ENCODE measurements around the gene CXCL1. TPM values are rescaled to one million over a fixed set of nuclear protein-coding genes. Genes with fewer than 3 reads are reported as not detected.
"Not testable (repeated sequence)": the region's sequence is repeated elsewhere in the genome, so short reads cannot be mapped to it uniquely, and the experiment has no call there.

Gene CXCL1
- total RNA-seq, 1 donor from 2014 or later, result 1.9 TPM

DNA sequence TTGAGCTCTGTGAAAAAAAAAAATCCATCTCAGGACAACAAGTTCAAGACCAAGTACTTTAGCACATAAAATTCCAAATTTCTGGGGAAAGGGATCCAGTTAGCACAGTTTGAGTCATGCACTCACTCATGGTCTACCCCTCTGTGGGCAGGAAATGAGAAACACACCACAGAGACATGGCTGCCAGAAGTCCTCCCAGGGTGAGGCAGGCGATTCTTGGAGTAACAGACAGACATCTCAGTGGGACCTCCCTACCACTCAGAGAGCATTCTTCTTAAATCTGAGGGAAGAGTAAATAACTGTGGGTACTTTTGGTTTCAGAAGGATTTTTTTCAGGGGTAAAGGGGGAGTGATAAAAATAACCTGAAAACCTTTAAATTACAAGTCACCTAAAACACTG, 14.1 kb downstream of the CXCL1 start:
- DNase-seq, result no peak

DNA sequence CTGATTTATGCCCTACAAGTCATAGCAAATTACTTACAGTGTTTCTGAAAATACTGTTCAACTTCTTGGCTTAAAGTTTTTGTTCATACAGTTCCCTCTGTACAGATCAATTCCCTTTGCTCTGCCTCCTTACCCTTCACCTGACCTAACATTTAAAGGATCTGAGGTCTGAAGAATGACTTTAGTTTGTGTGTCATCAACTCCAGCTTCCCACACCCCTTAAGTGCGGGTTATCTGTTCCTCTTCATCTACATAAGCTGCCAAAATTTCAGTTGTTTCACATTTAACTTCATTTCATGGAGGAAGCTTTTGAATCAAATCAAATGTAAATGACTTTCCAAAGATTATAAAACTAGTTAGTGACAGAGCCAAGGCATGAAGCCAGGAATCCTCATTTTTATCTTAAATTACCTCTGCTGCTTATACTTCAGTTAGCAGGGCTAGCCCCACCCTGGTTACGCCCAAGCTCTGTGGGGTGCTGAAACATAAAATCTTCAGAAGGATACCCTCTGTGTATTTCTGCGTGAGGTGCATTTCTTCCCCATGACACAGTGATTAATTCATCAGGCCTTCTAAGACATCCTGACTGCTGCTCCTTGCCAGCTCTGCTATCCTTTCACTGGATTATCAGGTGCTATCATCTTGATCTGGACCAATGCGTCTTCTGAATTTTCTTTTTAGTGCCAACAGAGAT, 16.5 kb downstream of the CXCL1 start:
- no peak for DNase-seq

DNA sequence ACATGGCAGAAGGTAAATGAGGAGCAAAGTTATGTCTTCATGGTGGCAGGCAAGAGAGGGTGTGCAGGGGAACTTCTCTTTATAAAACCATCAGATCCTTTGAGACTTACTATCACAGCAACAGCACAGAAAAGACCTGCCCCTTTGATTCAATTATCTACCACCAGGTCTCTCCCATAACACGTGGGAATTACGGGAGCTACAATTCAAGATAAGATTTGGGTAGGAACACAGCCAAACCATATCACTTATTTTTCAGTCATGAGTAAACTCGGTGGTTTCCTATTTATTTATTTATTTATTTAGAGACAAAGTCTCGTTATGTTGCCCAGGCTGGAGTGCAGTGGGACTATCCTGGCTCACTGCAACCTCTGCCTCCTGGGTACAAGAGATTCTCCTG, 22.1 kb downstream of the CXCL1 start:
- DNase-seq, result no peak

DNA sequence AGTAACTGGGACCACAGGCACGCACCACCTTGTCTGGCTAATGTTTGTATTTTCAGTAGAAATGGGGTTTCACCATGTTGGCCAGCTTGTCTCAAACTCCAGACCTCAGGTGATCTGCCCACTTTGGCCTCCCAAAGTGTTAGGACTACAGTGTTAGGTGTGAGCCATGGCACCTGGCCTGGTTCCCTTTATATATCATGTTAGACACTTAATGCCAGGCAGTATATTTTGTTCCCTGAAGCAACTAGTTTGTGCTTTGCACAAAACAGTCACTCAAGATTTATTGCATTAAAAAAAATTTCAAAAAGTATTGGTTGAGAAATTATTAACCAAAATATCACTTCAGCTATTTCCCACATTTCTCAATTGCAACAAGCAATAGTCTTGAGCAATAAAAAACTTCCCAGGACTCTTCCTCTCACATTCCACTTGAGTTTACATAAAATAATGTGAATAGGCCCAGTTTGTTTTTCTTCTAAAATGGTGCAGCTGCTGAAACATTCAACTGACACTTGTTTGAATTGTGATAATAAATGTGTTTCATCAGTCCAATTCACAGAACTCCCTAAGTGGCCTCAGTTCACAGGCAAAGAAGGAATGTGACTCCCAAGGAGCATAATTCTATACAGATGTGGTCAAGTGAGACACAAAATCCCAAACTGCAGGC, 22.7 kb downstream of the CXCL1 start:
- peak; percentile 22 for DNase-seq

DNA sequence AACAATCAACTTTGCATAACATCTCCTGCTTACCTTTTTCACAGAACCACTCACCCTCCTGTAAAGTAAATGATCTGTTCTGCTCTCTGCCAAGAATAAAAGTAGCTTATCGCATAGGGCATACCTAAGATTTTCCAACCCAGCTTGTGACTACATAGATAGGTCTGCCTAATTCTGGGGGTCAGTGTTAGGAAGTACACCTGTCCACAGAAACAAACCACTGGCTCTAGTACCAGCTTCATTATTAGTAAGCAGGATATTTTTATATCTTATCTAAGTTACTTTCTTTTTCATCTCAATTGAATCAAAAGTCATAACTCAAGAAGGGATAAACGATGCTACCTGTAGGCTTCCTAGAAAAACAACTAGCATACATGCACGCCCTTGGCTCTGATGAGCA, 23.8 kb downstream of the CXCL1 start:
- DNase-seq, result no peak

DNA sequence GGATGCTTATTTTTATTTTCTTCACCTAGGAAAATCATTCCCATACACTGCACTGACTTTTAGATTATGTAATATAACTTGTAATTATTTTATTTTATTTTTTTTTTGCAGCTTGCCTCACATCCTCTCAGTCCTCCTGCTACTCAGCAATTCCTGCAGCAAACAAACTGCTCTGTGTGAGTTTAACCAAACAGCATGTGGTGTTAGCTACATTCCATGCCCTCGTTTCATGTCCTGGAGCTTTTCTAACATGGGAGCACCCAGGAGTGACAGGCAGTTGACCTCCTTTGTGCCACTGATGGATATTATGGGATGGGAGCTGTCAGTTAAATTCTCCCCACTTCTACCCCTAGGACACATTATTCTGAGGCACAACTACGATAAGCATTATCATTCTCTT, 24.8 kb downstream of the CXCL1 start:
- DNase-seq, result no peak

DNA sequence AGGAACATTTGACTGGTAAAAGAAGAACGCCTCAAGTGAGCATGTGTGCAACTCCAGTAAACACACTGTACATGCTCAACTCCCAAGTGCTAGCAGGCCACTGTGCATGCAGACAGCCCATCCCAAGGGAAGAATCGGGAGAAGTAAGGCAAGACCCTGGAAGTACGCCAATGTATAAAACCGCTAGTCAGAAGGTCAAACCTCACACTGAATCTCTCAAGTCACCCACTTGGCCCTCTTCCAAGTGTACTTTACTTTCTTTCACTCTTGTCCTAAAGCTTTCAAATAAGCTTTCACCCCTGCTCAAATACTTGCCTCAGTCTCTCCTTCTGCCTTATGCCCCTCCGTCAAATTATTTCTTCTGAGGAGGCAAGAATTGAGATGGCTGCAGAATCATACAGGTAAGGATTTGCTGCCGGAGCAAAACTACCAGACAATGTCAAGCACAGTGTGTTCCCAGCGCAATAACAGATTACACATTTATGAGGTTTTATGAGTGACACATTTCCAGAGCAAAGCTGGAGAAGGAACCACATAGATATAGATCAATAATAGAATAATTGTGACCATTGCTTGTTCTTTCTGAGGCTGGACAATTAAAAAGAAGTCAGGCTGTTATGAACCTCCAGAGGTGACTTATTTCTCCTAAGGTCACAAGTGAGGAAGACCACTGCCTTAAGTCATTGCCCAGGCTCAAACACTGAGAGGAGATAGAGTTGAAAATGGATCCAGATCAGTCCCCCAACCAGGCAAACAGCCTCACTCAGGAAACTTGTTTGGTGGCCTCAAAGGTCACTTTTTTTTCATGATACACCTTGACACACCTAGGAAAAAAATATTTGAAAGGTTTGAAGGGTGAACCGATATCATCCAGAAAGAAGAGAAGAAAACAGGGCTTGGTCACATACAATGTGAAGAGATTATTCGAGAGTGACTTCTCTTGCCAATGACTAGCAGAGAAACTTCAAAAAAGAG, 26.3 kb downstream of the CXCL1 start:
- DNase-seq, result no peak

DNA sequence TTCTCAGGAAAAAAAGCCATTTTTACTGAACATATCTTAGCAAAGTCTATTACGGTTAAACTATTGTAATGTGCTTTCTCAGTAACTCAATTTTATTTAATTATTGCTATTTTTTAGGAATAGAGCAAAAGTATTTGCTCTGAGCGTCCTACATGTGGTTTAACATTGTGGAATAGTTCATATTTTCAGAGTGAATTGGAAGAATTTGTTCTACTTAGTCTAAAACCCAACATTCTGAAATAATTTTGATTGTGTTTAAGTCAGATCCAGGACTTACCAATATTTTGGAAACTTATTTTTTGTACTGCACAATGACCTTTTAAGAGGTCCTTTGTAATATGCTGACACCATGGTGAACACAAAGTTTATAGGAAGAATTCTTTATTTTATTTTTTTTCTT, 27.2 kb downstream of the CXCL1 start:
- DNase-seq, result no peak

DNA sequence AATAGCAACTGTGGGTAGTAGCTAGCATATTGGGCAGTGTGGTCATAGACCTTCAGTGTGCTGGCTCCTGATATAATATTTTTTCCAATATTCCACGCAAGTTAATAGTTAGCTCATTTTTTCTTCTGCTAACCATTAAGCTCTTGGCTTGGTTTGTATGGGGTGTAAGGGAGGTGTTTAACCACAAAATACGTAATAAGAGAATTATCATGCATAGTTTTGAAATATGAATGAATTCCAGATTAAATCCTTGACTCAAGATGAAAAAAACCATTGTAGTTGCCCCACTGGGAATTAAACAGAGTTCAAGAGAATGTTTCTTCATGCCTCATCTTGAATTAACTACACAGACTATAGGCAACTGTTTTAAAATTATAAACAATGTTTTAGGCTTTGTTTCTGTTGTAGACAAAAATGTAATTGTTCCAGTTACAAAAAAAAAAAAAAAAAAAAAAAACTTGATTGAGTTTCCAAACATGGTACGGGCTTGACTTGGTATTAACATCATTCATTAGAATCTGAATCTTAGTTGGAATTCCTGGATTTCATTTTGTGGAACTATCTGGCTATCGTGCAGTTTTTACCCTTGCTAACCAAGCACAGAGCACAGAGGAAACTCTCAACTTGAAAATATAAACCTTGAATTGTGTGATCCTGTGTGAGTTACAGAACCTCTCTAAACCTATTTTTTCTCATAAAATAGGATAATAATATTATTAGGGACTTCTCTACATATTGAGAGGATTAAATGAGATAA, 28.4 kb downstream of the CXCL1 start:
- DNase-seq, result peak; percentile 84

DNA sequence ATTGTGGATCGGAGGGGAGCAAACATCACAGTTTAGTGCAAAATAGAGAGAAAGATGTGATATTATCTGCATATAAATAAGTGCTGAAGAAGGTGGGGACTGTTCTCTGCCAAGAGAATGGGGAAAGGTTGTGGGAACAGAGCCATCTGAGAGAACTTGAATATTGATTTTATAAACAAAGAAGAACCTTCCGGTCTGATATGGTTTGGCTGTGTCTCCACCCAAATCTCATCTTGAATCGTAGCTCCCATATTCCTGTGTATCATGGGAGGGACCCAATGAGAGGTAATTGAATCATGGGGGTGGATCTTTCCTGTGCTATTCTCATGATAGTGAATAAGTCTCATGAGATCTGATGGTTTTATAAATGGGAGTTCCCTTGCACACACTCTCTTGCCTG, 30.1 kb downstream of the CXCL1 start:
- DNase-seq, result not testable (repeated sequence)

DNA sequence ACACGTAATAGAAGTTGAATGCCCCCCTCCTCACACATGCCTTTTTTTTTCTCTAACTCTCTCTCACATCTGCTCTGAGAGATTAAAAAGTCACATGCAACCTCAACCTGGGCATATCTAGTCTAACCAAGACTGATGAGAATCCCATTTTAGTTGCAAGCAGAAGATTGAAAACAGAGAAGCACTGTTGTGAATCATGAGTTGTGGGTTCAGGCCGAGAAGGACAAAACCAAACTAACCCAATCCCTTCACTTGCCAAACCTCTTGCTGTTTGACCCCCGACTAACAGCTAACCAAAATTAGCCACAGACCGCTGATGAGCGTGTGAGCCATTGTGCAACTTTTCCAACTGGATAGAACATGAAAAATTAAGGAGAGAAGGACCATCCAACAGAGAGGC, 31.8 kb downstream of the CXCL1 start:
- DNase-seq, result no peak

DNA sequence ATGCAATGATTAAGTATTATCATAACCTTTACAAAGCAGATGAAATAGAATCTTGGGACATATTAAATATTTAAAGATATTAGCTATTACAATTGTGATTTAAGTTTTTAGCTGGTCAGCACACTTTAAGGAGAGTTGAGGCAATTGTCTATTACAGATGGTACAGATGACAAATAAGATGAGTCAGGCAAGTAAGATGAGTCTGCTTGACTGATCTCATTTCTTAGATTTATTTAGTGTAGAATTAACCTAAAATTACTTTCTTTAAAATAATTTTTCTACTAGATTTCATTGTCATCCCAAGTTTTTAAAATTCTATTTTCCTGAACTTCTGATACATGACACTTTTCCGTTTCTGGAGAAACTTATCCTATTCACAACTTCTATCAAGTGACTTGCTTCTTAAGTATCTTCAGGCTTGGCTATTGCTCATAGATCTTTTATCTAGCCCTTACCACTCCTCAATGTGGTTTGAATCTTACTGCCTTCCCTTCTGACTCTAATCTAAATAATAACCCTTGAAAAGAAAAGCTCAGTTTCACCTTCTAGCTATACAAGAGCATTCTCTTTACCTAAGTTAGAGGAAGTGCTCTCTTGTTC, 32.9 kb downstream of the CXCL1 start:
- DNase-seq, result no peak

DNA sequence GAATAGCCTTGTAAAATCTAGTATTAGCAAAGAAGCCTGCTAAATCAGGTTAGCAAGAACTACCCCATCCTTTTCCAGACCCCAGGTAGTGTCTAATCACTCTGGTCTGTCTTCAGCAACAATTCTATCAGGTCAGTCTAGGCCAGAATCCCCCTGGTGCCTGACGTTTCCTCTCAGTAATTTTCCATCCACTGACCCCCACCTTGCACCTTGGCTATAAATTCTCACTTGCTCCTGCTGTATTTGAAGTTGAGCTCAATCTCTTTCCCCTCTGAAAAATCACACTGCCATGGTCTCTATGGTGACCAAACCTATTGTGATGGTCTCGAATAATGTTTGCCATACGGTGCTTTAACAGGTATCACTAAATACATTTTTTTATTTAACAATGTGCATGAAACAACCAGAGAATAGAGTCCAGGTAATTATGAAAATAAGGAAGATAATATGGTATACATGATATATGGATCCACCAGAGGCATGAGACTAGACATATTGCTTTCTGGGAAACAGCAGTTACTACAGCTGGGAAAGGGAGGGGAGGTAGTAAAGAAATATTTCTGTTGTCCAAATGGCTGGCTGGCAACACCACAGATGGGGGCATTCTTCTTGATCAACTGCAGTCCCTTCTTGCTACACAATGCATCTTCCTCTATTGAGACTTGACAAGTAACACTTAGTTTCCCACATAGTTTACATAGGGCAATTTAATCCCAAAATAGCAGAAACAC, 33.8 kb downstream of the CXCL1 start:
- no peak for DNase-seq

DNA sequence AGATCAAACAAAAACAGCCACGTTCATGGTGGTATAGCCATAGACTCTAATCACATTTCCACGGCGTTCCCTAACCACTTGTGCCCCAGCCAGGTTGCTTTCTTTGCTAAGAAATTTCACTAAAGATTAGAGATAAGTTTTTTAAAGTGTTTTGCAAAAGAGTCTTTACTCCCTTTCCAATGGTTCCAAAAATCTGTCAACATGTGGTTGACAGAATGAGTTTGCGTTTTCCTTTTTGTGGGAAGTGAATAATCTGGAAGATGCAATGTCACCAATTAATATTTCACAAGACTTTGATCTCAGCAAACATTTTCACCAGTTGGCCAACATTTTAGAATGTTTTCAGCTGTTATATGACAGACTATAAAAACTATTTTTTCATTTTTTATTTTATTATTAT, 35.3 kb downstream of the CXCL1 start:
- peak; percentile 23 for DNase-seq

DNA sequence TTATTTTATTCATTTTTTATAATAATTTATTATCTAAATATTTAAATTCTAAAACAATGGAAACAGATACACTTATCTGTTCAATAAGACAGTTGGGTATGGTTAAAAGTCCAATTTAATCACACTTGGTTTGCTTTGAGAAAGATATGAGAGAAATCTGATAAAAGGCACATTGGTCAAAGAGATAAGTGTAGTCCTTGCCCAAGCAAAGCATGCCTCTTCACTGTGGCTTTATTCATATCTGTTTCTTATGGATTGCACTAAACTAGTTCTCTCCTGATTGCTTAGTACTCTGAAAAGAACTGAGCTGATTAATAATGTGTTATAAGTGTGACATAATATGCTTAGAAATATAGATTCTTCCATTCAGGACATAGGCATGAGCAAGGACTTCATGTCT, 39.8 kb downstream of the CXCL1 start:
- DNase-seq, result no peak

DNA sequence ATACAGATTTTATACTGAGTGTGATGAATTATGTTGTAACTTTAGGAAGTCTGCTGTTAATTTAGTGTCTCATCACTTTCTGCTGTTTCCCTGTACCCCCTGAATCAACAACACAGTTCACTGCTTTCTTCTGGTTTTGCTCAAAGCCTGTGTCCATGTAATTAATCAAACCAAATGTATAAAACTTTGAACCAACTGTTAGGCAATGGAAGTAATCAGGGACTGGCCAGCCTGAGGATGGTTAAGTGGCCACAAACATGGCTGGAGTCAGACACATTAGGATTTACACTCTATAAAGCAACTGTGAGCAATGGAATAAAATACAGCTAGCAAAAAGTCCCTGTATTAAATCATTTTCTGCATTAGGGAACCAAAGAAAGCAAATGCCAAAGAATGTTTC, 42.6 kb downstream of the CXCL1 start:
- DNase-seq, result no peak

DNA sequence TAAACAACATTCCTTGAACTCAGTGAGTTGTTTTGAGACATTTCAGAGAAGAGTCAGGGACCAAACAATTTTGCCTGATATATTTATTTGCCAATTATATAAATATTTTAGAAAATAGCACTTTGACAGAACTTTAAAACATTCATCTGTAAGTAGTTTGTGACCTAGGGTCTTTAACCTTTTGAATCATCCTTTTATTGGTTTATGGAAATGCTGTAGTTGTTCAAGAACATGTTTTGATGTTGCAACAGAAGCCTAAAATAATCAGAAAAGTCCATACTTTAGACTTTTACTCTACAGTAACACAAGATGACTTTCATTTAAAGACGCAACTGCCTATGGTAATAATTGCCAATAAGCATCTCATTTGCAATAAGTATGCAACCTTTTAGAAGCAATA, 43.0 kb downstream of the CXCL1 start:
- DNase-seq, result no peak

DNA sequence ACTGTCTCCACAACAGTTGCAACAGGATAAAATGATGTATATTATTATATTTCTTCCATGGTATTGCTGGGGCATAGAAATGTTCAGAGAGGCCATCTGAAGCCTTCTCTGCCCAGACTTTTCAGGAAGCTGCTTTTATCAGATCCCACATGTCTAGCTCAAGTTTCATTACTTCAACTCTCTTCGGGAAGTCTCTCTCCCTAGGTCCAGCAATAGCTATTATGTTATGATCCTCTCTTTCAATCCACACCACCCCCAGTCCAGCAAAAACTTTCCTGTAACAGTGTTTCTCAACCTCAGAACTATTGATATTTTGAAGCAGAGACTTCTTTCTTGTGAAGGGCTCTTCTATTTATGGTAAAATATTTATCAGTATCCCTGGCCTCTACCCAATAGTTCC, 44.9 kb downstream of the CXCL1 start:
- DNase-seq, result no peak

DNA sequence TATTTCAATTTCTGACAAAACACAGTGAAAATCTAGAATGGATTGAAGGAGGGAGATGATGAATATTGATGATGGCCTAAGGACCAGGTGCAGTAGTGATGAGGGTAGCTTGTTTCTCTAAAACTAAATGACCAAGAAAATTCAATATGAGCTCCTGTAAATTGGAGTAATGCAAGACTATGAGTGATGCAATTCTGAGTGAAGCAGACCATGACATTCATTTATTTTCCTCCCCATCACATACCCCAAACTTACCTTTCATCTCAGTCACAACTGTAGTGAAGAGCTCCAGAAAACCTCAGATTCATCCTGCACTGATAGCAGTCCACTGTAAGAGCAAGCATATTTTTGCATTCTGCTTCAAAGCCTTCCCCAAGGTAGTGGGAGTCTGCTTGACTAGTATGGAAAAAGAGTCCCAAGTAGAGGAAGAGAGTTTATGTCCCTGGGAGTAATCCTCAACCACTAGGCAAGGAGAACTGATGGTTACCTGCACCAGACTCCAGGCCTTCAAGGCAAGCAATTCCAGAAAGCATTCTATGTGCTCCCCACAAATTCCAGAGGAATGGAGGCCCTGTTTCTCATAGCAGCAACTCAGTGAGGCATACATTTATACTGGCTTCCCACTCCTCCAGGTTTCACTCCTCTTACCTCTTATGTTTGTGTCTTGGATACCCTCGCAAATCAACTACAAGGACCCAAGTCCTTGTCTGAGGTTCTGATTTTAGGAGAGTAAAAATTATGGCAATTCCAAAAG, 47.2 kb downstream of the CXCL1 start:
- DNase-seq, result no peak

DNA sequence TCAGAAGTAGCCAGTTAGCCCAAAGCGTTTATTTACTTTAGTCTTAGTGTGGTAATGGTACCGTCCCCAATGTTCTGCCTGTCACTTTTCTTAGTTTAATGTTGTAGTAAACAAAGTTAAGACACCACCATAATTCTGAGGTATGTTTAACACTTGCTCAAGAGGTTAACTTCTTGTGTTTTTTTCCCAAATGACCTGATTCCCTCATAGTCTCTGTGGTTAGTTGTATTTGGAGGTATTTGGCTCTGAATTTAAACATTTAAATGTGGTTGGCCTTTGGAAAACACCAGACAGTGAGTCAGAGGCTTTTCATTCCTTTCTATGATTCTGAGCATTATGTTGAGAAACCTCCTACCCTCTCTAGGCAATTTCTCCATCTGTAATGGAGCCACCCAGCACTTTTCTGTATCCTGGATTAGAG, 47.9 kb downstream of the CXCL1 start:
- no peak for DNase-seq

All from skin of body (tissue), 2 donors.